Measurements from ENCODE around the gene NELFB. TPM values are rescaled to one million over a fixed set of nuclear protein-coding genes. Genes with fewer than 3 reads are reported as not detected.
A peak's percentile ranks its signal among the peaks of the same experiment; 100 is the strongest.

The NELFB gene
- total and polyA plus RNA-seq, 9 of the 15 experiments (the other 6 are each of a cell fraction or from before 2014, with no cell fraction given): 0.24 to 84.0 (median 29.7) TPM

DNA sequence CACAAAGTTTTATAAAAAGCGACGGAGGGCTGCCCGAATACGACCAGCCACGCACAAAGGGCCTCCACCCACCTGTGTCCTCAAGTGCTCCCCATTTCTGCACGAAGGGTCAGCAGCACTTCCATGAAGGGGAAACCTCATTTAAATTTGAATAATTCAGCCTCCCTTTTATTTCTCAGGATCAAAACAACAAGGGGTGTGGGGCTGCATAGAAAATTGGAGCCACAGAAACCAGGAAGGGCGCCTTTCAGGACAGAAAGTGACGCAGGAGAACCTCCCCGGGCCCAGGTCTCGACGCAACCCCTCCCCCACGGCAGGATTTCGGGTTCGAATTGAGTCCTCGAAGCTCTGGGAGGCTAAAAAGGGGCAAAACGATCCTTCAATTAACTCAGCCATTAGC lies 44.8 kb downstream of the NELFB start (continued):
- TF ChIP-seq U2AF1 (optimal IDR thresholded peaks at IDR 0.05; ENCODE audit: low read depth, low read length) (no peak), ZNF436 (CRISPR knock-in tag; IDR thresholded peaks at IDR 0.05) (no peak), DACH1 (IDR thresholded peaks at IDR 0.05; ENCODE audit: partially characterized antibody) (no peak), ARID1B (IDR thresholded peaks at IDR 0.05) (0 out of 2 replicates have a peak, but pooled peaks have one; percentile 7), ZNF263 (CRISPR knock-in tag; IDR thresholded peaks at IDR 0.05; ENCODE audit: borderline replicate concordance) (0 out of 2 replicates have a peak, but pooled peaks have one; percentile 18), EGR1 (conservative IDR thresholded peaks at IDR 0.05) (peak; percentile 79), EP400 (IDR thresholded peaks at IDR 0.05) (0 out of 2 replicates have a peak, but pooled peaks have one; percentile 18), MTA3 (IDR thresholded peaks at IDR 0.05; ENCODE audit: borderline replicate concordance) (peak; percentile 42; the same call in 1 of the 2 replicates), RBM39 (optimal IDR thresholded peaks at IDR 0.05; ENCODE audit: low read depth, low read length) (no peak), ZNF766 (CRISPR knock-in tag; conservative IDR thresholded peaks at IDR 0.05) (peak; percentile 89), CCAR2 (IDR thresholded peaks at IDR 0.05; ENCODE audit: low read depth, low read length) (no peak), NEUROD1 (IDR thresholded peaks at IDR 0.05; ENCODE audit: borderline replicate concordance, low read depth, low read length, partially characterized antibody) (peak; percentile 50), FOXK1 (CRISPR knock-in tag; IDR thresholded peaks at IDR 0.05; ENCODE audit: borderline replicate concordance) (no peak), STAT5A (IDR thresholded peaks at IDR 0.05; ENCODE audit: borderline replicate concordance, low read length) (no peak), CHD1 (IDR thresholded peaks at IDR 0.05; ENCODE audit: low read length) (peak; percentile 40), NCOA1 (IDR thresholded peaks at IDR 0.05; ENCODE audit: low read depth) (peak; percentile 51; the same call in 1 of the 2 replicates), CXXC5 (CRISPR knock-in tag; IDR thresholded peaks at IDR 0.05) (peak; percentile 29; the same call in 1 of the 2 replicates)
- TF ChIP-seq, protein P1, sequence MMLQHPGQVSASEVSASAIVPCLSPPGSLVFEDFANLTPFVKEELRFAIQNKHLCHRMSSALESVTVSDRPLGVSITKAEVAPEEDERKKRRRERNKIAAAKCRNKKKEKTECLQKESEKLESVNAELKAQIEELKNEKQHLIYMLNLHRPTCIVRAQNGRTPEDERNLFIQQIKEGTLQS (IDR thresholded peaks at IDR 0.05): no peak
- TF ChIP-seq, protein P1 (CRISPR knock-in tag; conservative IDR thresholded peaks at IDR 0.05): no peak
- TF ChIP-seq, protein P2, sequence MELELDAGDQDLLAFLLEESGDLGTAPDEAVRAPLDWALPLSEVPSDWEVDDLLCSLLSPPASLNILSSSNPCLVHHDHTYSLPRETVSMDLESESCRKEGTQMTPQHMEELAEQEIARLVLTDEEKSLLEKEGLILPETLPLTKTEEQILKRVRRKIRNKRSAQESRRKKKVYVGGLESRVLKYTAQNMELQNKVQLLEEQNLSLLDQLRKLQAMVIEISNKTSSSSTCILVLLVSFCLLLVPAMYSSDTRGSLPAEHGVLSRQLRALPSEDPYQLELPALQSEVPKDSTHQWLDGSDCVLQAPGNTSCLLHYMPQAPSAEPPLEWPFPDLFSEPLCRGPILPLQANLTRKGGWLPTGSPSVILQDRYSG (tag; conservative IDR thresholded peaks at IDR 0.05; ENCODE audit: low read depth): no peak
